Right forelimb (tissue), 1 donor: ENCODE data around the gene RC3H1.
A peak's percentile ranks its signal among the peaks of the same experiment; 100 is the strongest.
"Not testable (repeated sequence)": the region's sequence is repeated elsewhere in the genome, so short reads cannot be mapped to it uniquely, and the experiment has no call there.

Source experiments
- DNase-seq: peaks from one replicate; pipeline ENCODE4 v3.0.0-alpha.2; 2018

Gene RC3H1

GRCh38 chr1:174022080-174022975 is at the start of gene RC3H1:
TSS of gene RC3H1 (minus strand) at chr1:174022357. CDS start at chr1:173992985, 29,372 bp downstream.
- peak; percentile 93 for DNase-seq

GRCh38 chr1:174070614-174071013 is 48.5 kb upstream of the RC3H1 start:
- DNase-seq, result no peak

- DNase-seq, result no peak
Observed at GRCh38 chr1:174068000-174068399, 45.8 kb upstream of the RC3H1 start.

GRCh38 chr1:174060090-174060489 is 37.9 kb upstream of the RC3H1 start:
- DNase-seq, result no peak

- DNase-seq, result no peak
Observed at GRCh38 chr1:174058624-174059023, 36.5 kb upstream of the RC3H1 start.

GRCh38 chr1:174056609-174057008 is 34.5 kb upstream of the RC3H1 start:
- DNase-seq, result not testable (repeated sequence)

- not testable (repeated sequence) for DNase-seq
Observed at GRCh38 chr1:174055797-174056196, 33.6 kb upstream of the RC3H1 start.

- DNase-seq, result no peak
Observed at GRCh38 chr1:174053826-174054225, 31.7 kb upstream of the RC3H1 start.

- no peak for DNase-seq
Observed at GRCh38 chr1:174052621-174053020, 30.5 kb upstream of the RC3H1 start.

GRCh38 chr1:174051956-174052355 is 29.8 kb upstream of the RC3H1 start:
- DNase-seq, result no peak

GRCh38 chr1:174049514-174049913 is 27.4 kb upstream of the RC3H1 start:
- DNase-seq, result no peak

- no peak for DNase-seq
Observed at GRCh38 chr1:174044418-174045222, 22.5 kb upstream of the RC3H1 start.

GRCh38 chr1:174042509-174042908 is 20.4 kb upstream of the RC3H1 start:
- DNase-seq, result not testable (repeated sequence)

- no peak for DNase-seq
Observed at GRCh38 chr1:174041369-174041768, 19.2 kb upstream of the RC3H1 start.

GRCh38 chr1:174040387-174040786 is 18.2 kb upstream of the RC3H1 start:
- no peak for DNase-seq

- DNase-seq, result no peak
Observed at GRCh38 chr1:174039027-174039426, 16.9 kb upstream of the RC3H1 start.

GRCh38 chr1:174036798-174037197 is 14.6 kb upstream of the RC3H1 start:
- no peak for DNase-seq

GRCh38 chr1:174036204-174036603 is 14.0 kb upstream of the RC3H1 start:
- no peak for DNase-seq

- DNase-seq, result no peak
Observed at GRCh38 chr1:174032671-174033222, 10.6 kb upstream of the RC3H1 start.

- DNase-seq, result no peak
Observed at GRCh38 chr1:174031099-174031498, 8.9 kb upstream of the RC3H1 start.

GRCh38 chr1:174028495-174028894 is 6.3 kb upstream of the RC3H1 start:
- no peak for DNase-seq

- no peak for DNase-seq
Observed at GRCh38 chr1:174023440-174023839, 1.3 kb upstream of the RC3H1 start.

GRCh38 chr1:174022976-174023277 is 770 bp upstream of the RC3H1 start:
- DNase-seq, result no peak

GRCh38 chr1:174021591-174022079 is 522 bp downstream of the RC3H1 start:
- no peak for DNase-seq
